GM19455 (cell line): Measurements from ENCODE around the gene BRPF1.

Experiments
- ATAC-seq: cut with Tn5 transposase; IDR thresholded peaks from one replicate; pipeline ENCODE4 v1.9.1; 2021; ENCODE audit not compliant: unreplicated experiment

The BRPF1 gene

GRCh38 chr3:9731206-9732079 is at the start of gene BRPF1:
Gene BRPF1 (plus strand): TSS chr3:9731735. CDS start chr3:9734141, 2,406 bp downstream.
- ATAC-seq = peak; percentile 91

GRCh38 chr3:9682096-9682495 is 49.4 kb upstream of the BRPF1 start:
- no peak for ATAC-seq

GRCh38 chr3:9683426-9683825 is 48.1 kb upstream of the BRPF1 start:
- ATAC-seq = no peak

- ATAC-seq = no peak
Observed at GRCh38 chr3:9685216-9686049, 46.1 kb upstream of the BRPF1 start.

- ATAC-seq = no peak
Observed at GRCh38 chr3:9686050-9686550, 45.4 kb upstream of the BRPF1 start.

GRCh38 chr3:9686703-9687102 is 44.8 kb upstream of the BRPF1 start:
- ATAC-seq = no peak

- no peak for ATAC-seq
Observed at GRCh38 chr3:9687514-9687913, 44.0 kb upstream of the BRPF1 start.

- ATAC-seq = no peak
Observed at GRCh38 chr3:9688961-9689360, 42.6 kb upstream of the BRPF1 start.

- no peak for ATAC-seq
Observed at GRCh38 chr3:9689757-9690156, 41.8 kb upstream of the BRPF1 start.

GRCh38 chr3:9690451-9691450 is 40.8 kb upstream of the BRPF1 start:
- ATAC-seq = peak; percentile 81

- no peak for ATAC-seq
Observed at GRCh38 chr3:9691636-9692035, 39.9 kb upstream of the BRPF1 start.

GRCh38 chr3:9692416-9692815 is 39.1 kb upstream of the BRPF1 start:
- ATAC-seq = no peak

GRCh38 chr3:9695345-9695744 is 36.2 kb upstream of the BRPF1 start:
- ATAC-seq = no peak

GRCh38 chr3:9695746-9696145 is 35.8 kb upstream of the BRPF1 start:
- ATAC-seq = no peak

- no peak for ATAC-seq
Observed at GRCh38 chr3:9696480-9697220, 34.9 kb upstream of the BRPF1 start.

GRCh38 chr3:9697892-9698291 is 33.6 kb upstream of the BRPF1 start:
- no peak for ATAC-seq

GRCh38 chr3:9698293-9698692 is 33.2 kb upstream of the BRPF1 start:
- ATAC-seq = no peak

- ATAC-seq = no peak
Observed at GRCh38 chr3:9700536-9700935, 31.0 kb upstream of the BRPF1 start.

- no peak for ATAC-seq
Observed at GRCh38 chr3:9701006-9701405, 30.5 kb upstream of the BRPF1 start.

- no peak for ATAC-seq
Observed at GRCh38 chr3:9701711-9702110, 29.8 kb upstream of the BRPF1 start.
